Neural crest cell (in vitro differentiated cells): ENCODE measurements around the gene CNGA4. TPM values are rescaled to one million over a fixed set of nuclear protein-coding genes. Genes with fewer than 3 reads are reported as not detected.

Experiments used
- DNase-seq: peaks from one replicate; pipeline ENCODE4 v3.0.0; 2021; ENCODE audit warnings: low read depth, mixed read lengths, low spot score
- H3K27ac Mint-ChIP-seq: one replicate; pipeline ENCODE4 v1.8.0; 2021; ENCODE audit warnings: mild to moderate bottlenecking, mixed read lengths; ENCODE audit not compliant: unreplicated experiment
- H3K27me3 Mint-ChIP-seq: 2 replicates; pipeline ENCODE4 v1.8.0; 2021; ENCODE audit warnings: low read depth, mild to moderate bottlenecking, mixed read lengths
- H3K36me3 Mint-ChIP-seq: 2 replicates; pipeline ENCODE4 v1.8.0; 2021; ENCODE audit warnings: low read depth, mild to moderate bottlenecking, mixed read lengths
- H3K4me1 Mint-ChIP-seq: 2 replicates; pipeline ENCODE4 v1.8.0; 2021; ENCODE audit warnings: mixed read lengths
- H3K4me3 Mint-ChIP-seq: one replicate; pipeline ENCODE4 v1.8.0; 2021; ENCODE audit warnings: mild to moderate bottlenecking, mixed read lengths
- H3K9me3 Mint-ChIP-seq: 2 replicates; pipeline ENCODE4 v1.8.0; 2021; ENCODE audit warnings: mixed read lengths
- CTCF ChIP-seq: fragments of 200-600 bp; sonication (generic); conservative IDR thresholded peaks from 2 replicates; pipeline ENCODE4 v1.5.0; 2021; ENCODE audit warnings: antibody characterized with exemption, mild to moderate bottlenecking
- total RNA-seq: library from RNA; stranded (reverse); gene quantifications from 2 replicates; pipeline ENCODE4 v1.2.1, GENCODE V29; 2021

Gene CNGA4
- total RNA-seq, 1 donor from 2014 or later, result 0.16 TPM

- H3K9me3 Mint-ChIP-seq, result no peaks in the 10 kb centered on the region
- TF ChIP-seq CTCF, result no peak
- H3K27me3 Mint-ChIP-seq, result no peaks in the 10 kb centered on the region
- H3K4me1 Mint-ChIP-seq, result no peaks in the 10 kb centered on the region
- DNase-seq, result no peak
- peaks cover 2% of the 10 kb centered on the region for H3K36me3 Mint-ChIP-seq
- no peak overlapping the region for H3K4me3 Mint-ChIP-seq
- no peak overlapping the region for H3K27ac Mint-ChIP-seq
Measured at GRCh38 chr11:6225024-6225423, 13.9 kb upstream of the CNGA4 start.

- no peak for DNase-seq
- Mint-ChIP-seq H3K36me3 (peaks cover 2% of the 10 kb centered on the region), H3K27ac (no peak overlapping the region), H3K9me3 (no peaks in the 10 kb centered on the region), H3K4me1 (peaks cover 1% of the 10 kb centered on the region), H3K27me3 (no peaks in the 10 kb centered on the region), H3K4me3 (no peak overlapping the region)
- no peak for TF ChIP-seq CTCF
Measured at GRCh38 chr11:6225896-6226295, 13.0 kb upstream of the CNGA4 start.

- TF ChIP-seq CTCF, result no peak
- Mint-ChIP-seq H3K27me3 (no peaks in the 10 kb centered on the region), H3K27ac (no peak overlapping the region), H3K4me1 (peaks cover 9% of the 10 kb centered on the region), H3K4me3 (no peak overlapping the region), H3K36me3 (peaks cover 2% of the 10 kb centered on the region), H3K9me3 (no peaks in the 10 kb centered on the region)
- no peak for DNase-seq
Measured at GRCh38 chr11:6228520-6228919, 10.4 kb upstream of the CNGA4 start.

GRCh38 chr11:6229911-6230310, 9.0 kb upstream of the CNGA4 start:
- Mint-ChIP-seq H3K27ac (no peak overlapping the region), H3K27me3 (no peaks in the 10 kb centered on the region), H3K4me3 (no peak overlapping the region), H3K9me3 (no peaks in the 10 kb centered on the region), H3K36me3 (peaks cover 2% of the 10 kb centered on the region), H3K4me1 (peaks cover 20% of the 10 kb centered on the region)
- TF ChIP-seq CTCF, result no peak
- no peak for DNase-seq

GRCh38 chr11:6232899-6233298, 6.0 kb upstream of the CNGA4 start:
- Mint-ChIP-seq H3K9me3 (no peaks in the 10 kb centered on the region), H3K4me3 (peak overlapping the region; percentile 97), H3K27me3 (no peaks in the 10 kb centered on the region), H3K4me1 (peaks cover 26% of the 10 kb centered on the region), H3K36me3 (no peaks in the 10 kb centered on the region), H3K27ac (no peak overlapping the region)
- no peak for DNase-seq
- TF ChIP-seq CTCF, result no peak

GRCh38 chr11:6233984-6234386, 4.9 kb upstream of the CNGA4 start:
- no peak for TF ChIP-seq CTCF

More at GRCh38 chr11:6233984-6234386, 4.9 kb upstream of the CNGA4 start:
- Mint-ChIP-seq H3K27me3 (no peaks in the 10 kb centered on the region), H3K36me3 (no peaks in the 10 kb centered on the region), H3K9me3 (no peaks in the 10 kb centered on the region), H3K4me1 (peaks cover 26% of the 10 kb centered on the region), H3K4me3 (peak overlapping the region; percentile 97), H3K27ac (peak overlapping the region; percentile 98)
- DNase-seq, result no peak
